Measurements from ENCODE around the gene TMEM115. TPM values are rescaled to one million over a fixed set of nuclear protein-coding genes. Genes with fewer than 3 reads are reported as not detected.

Gene TMEM115
- total RNA-seq, 2 experiments from 2014 or later: 15.2 to 16.8 TPM

DNA sequence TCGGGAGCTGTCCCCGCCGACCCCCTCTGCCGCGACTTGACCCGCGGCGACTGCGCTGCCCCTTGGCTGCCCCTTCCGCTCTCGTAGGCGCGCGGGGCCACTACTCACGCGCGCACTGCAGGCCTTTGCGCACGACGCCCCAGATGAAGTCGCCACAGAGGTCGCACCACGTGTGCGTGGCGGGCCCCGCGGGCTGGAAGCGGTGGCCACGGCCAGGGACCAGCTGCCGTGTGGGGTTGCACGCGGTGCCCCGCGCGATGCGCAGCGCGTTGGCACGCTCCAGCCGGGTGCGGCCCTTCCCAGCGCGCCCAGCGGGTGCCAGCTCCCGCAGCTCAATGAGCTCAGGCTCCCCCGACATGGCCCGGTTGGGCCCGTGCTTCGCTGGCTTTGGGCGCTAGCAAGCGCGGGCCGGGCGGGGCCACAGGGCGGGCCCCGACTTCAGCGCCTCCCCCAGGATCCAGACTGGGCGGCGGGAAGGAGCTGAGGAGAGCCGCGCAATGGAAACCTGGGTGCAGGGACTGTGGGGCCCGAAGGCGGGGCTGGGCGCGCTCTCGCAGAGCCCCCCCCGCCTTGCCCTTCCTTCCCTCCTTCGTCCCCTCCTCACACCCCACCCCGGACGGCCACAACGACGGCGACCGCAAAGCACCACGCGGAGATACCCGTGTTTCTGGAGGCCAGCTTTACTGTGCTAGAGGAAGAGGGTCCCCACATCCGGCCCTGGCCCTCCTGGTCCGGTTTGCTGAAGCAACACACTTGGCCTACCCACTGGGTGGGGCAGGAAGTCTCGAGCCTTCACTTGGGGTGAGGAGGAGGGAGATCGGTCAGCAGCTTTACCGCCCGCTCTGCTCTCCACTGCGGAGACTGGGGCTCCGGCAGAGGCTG is 18.6 kb downstream of the TMEM115 start, which contains the start of gene RASSF1:
Gene RASSF1, minus strand, starts transcription at position 389 of the 882 bp plus-strand sequence. Its CDS starts 31 bp downstream, at position 358.
- CTCF ChIA-PET: interaction anchor here (0.9 to 1.5 kb wide), 7 partner anchors 9 to 273 kb away, joined by 3 to 7 read pairs (median 3); partner anchors contain the start of genes CYB561D2, HYAL3, NAA80 and NPRL2
- peak; percentile 87 for DNase-seq
- no peaks in the 10 kb centered on the region for H3K9me3 Mint-ChIP-seq
- POLR2A ChIA-PET: interaction anchor here (0.7 to 12.3 kb wide), 11 partner anchors 8 to 270 kb away, joined by 3 to 137 read pairs (median 5); partner anchors contain the start of genes C3orf18, CISH, CYB561D2 and HEMK1
- H3K4me1 Mint-ChIP-seq (ENCODE audit: low read depth): peaks cover 26% of the 10 kb centered on the region
- H3K36me3 Mint-ChIP-seq (ENCODE audit: low read depth): peaks cover 37% of the 10 kb centered on the region
- H3K4me3 Mint-ChIP-seq: peak within 1 kb of the TSS; percentile 88
- peak; percentile 37 for ATAC-seq
- H3K27me3 Mint-ChIP-seq: no peaks in the 10 kb centered on the region
- peak within 1 kb of the TSS; percentile 91 for H3K27ac Mint-ChIP-seq
- TF ChIP-seq, protein P1, sequence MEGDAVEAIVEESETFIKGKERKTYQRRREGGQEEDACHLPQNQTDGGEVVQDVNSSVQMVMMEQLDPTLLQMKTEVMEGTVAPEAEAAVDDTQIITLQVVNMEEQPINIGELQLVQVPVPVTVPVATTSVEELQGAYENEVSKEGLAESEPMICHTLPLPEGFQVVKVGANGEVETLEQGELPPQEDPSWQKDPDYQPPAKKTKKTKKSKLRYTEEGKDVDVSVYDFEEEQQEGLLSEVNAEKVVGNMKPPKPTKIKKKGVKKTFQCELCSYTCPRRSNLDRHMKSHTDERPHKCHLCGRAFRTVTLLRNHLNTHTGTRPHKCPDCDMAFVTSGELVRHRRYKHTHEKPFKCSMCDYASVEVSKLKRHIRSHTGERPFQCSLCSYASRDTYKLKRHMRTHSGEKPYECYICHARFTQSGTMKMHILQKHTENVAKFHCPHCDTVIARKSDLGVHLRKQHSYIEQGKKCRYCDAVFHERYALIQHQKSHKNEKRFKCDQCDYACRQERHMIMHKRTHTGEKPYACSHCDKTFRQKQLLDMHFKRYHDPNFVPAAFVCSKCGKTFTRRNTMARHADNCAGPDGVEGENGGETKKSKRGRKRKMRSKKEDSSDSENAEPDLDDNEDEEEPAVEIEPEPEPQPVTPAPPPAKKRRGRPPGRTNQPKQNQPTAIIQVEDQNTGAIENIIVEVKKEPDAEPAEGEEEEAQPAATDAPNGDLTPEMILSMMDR (IDR thresholded peaks at IDR 0.05): no peak
- intact Hi-C loops (cut with micrococcal nuclease): no loop called here

DNA sequence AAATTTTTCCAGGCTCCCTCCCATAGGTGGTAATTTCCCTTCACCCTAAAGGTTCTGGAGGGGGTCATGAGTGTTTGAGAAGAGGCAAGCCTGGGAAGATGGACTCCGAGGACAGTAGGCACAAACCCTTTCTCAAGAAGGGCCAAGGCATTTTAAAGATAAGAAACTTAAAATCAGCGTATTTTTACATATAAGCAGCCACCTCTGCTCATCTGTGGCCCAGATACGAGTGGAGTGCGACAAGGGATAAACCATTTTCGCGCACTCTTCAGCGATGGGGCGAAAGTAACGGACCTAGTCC is 19.2 kb downstream of the TMEM115 start:
- POLR2A ChIA-PET: interaction anchor here (0.8 to 12.3 kb wide), 11 partner anchors 7 to 270 kb away, joined by 3 to 137 read pairs (median 8); partner anchors contain the start of genes C3orf18, CISH, CYB561D2 and HEMK1
- no peaks in the 10 kb centered on the region for H3K9me3 Mint-ChIP-seq
- TF ChIP-seq, protein P1 (IDR thresholded peaks at IDR 0.05): no peak
- DNase-seq: no peak
- H3K27me3 Mint-ChIP-seq: no peaks in the 10 kb centered on the region
- no peak for ATAC-seq
- peaks cover 43% of the 10 kb centered on the region for H3K36me3 Mint-ChIP-seq (ENCODE audit: low read depth)
- H3K4me1 Mint-ChIP-seq (ENCODE audit: low read depth): peaks cover 28% of the 10 kb centered on the region
- intact Hi-C loops (cut with micrococcal nuclease): no loop called here
- H3K4me3 Mint-ChIP-seq: peak overlapping the region; percentile 88
- CTCF ChIA-PET: interaction anchor here (0.9 to 1.5 kb wide), 5 partner anchors 9 to 273 kb away, joined by 3 to 7 read pairs (median 3); partner anchors contain the start of genes CYB561D2, HYAL3, NAA80 and NPRL2
- H3K27ac Mint-ChIP-seq: peak overlapping the region; percentile 91

DNA sequence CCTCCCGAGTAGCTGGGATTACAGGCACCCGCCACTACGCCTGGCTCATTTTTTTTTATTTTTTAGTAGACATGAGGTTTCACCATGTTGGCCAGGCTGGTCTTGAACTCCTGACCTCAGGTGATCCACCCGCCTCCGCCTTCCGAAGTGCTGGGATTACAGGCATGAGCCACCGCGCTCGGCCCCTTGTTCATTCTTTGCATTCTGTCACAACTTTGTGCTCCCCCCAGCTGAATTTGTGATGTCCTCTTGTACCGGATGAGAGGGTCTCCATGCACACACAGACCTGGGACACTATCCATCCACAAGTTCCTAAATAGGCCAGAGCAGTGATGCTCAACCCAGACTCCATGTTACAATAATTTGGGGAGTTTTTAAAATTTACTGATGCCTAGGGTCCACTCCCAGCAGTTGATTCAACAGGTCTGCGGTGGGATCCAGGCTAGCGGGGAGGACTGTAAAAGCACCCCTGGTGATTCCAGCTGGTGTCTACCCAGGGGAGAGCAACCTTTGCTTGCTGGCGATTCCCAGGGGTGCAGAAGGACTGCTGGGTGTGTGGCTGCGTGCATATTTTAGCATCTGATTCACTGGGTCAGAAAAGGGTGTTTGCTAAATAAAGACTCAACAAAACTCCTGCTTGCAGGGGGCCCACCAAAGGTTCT is 19.7 kb downstream of the TMEM115 start:
- no peaks in the 10 kb centered on the region for H3K27me3 Mint-ChIP-seq
- ChIA-PET CTCF (interaction anchor here (1.2 to 3.4 kb wide), 2 partner anchors 13 to 274 kb away, joined by 3 to 15 read pairs; partner anchors contain the start of genes CYB561D2 and NPRL2), POLR2A (interaction anchor here (1.3 to 12.3 kb wide), 8 partner anchors 8 to 271 kb away, joined by 3 to 137 read pairs (median 36); partner anchors contain the start of genes C3orf18, CISH, CYB561D2 and HEMK1)
- H3K36me3 Mint-ChIP-seq (ENCODE audit: low read depth): peaks cover 45% of the 10 kb centered on the region
- H3K9me3 Mint-ChIP-seq: no peaks in the 10 kb centered on the region
- TF ChIP-seq, protein P1 (IDR thresholded peaks at IDR 0.05): no peak
- no peak for ATAC-seq
- intact Hi-C loops (cut with micrococcal nuclease): no loop called here
- H3K4me3 Mint-ChIP-seq: peak overlapping the region; percentile 88
- peaks cover 31% of the 10 kb centered on the region for H3K4me1 Mint-ChIP-seq (ENCODE audit: low read depth)
- no peak for DNase-seq
- peak overlapping the region; percentile 91 for H3K27ac Mint-ChIP-seq

DNA sequence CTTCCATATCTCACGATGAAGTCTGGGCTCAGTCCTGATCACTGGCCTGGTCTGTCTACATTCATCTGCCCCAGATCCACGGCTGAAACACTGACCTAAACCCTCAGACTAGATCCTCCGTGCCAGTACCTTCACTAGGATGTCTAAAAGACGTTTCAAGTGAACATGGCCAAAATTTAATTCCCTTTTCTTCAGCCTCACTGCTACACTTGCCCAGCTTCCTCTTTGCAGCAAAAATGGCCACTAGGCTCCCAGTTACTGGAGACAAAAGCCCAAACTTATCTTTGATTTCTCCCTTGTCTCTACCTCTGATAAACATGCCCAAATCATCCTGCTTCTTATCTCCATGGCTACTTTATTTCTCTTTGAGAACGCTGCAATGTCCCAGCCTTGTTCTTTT is 20.4 kb downstream of the TMEM115 start:
- DNase-seq (no peak), ATAC-seq (no peak)
- Mint-ChIP-seq H3K9me3 (no peaks in the 10 kb centered on the region), H3K4me3 (peak overlapping the region; percentile 88), H3K4me1 (ENCODE audit: low read depth) (peaks cover 37% of the 10 kb centered on the region), H3K27me3 (no peaks in the 10 kb centered on the region), H3K27ac (peak overlapping the region; percentile 91), H3K36me3 (ENCODE audit: low read depth) (peaks cover 52% of the 10 kb centered on the region)
- POLR2A ChIA-PET: interaction anchor here (1.0 to 12.3 kb wide), 12 partner anchors 8 to 271 kb away, joined by 3 to 137 read pairs (median 16); partner anchors contain the start of genes C3orf18, CISH, CYB561D2 and HEMK1
- TF ChIP-seq, protein P1 (IDR thresholded peaks at IDR 0.05): no peak
- CTCF ChIA-PET: interaction anchor here (0.7 to 3.4 kb wide), 7 partner anchors 8 to 233 kb away, joined by 3 to 18 read pairs (median 6); partner anchors contain the start of genes CYB561D2, NPRL2, TMEM115 and ZMYND10
- intact Hi-C loops (cut with micrococcal nuclease): no loop called here

Data from activated CD8-positive, alpha-beta T cell treated with anti-CD3 and anti-CD28 coated beads for 36 hours (primary cell).